Measurements from ENCODE around the gene WEE2.
"Not testable (repeated sequence)": the region's sequence is repeated elsewhere in the genome, so short reads cannot be mapped to it uniquely, and the experiment has no call there.

The WEE2 gene

DNA sequence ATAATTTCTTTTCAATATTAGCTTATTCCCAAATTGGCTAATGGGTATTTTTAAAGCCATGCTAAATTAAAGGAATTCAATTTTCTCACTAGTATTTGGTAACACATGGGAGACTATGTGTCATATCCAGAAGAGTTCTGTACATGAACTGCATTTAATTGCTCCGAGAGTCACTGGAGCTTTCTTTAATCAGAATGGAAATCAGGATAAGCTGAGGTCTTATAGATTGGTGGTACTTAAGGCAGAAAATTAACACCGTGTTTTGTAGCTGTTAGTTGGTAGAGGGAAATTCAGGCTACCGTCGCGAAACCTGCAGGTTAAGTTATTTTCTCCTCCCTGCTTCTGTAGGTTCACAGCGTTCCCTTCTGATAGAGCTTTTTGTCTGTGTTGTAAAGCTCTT, at the start of gene WEE2:
TSS of gene WEE2 (plus strand) at position 3 of the 400 bp plus-strand sequence. CDS start 406 bp downstream, outside the sequence.
- no peak for DNase-seq (ENCODE audit: low read depth)

DNA sequence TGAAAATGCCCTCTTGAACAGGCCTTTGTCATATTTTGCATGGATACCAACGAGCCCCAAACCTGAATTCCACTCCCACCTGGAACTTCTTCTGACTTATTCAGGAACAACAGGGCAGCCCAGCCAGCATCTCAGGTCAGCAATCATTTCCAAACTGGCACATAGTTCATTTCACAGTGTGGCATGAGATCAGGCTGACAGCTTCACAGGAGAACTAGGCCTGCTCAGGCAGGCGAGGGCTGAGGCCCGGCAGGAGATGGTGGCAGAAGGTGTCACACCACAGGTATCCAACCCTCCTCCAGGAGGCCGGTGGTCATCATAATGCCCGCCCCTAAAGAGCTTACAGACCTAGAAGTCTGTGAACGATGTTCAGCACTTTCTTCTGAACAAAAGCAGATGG, 48.7 kb upstream of the WEE2 start:
- no peak for DNase-seq (ENCODE audit: low read depth)

DNA sequence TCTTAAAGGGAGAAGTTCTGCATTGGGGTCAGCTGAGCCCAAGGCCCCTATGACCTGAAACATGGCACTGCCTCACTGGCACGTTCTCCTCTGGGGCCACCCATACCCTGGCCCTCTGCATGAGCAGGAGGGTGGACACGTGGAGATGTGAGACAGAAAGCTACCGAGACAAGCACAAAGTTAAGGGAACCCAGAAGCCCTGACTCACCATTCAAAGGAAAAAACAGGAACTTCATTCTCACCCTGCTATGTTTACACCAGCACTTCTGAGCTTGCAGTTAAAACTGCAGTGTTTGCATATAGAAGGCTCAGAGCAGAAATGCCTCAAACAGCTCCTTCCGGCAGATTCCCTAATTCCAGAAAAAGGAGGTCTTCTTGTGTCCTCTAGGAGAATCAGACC, 47.9 kb upstream of the WEE2 start:
- DNase-seq (ENCODE audit: low read depth) = no peak

DNA sequence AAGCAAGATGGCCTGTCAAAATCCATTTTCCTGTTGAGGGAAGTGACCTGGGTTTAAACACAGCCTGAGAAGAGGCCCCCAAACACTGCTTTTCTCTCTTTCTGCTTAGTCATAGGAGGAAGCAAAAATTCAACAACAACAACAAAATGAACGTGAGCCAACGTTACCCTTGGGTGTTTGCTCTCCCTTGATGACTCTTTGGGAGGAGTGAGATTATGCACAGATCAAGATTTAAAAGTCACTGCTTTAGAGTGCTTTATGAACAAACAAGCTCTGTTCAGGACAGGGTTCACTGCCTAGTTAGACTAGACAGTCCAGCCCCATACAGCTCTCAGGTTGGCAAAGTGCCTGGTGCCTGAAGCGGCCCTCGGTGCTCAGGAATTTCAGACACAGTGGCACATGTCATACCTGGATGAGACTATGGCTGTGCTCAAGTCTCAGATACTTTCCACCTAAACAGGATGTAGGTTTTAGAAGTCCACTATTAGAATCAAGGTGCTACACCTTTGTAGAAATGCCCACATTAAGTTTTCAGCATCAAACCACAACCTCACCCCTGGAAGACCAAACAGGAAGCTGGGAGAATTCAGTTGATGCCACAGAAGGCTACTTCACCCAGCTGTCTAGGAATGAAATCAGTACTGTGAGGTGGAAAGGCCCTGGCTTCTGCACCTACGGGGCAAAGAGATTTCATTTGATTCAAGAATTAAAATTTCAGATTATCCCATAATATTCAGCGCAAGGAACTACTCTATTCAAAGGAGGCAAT, 44.9 kb upstream of the WEE2 start:
- DNase-seq (ENCODE audit: low read depth) = no peak

DNA sequence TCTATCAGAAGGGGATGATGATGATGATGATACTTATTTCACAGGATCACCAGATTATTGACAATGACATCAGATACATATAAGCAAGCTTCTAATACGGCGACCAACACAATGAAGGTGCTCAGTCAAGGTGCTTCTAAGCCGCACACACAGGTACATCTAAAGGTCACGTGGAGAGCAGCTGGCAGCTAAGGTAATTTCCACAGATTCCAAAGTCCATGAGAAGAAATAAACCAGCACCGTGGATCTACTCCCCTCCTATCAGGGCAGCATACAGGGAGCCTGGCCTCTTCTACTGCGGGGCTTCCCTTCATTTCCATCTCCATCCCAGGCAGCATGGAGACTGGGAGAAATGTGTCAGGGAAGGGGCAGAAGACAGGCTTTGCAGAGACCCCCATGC, 43.7 kb upstream of the WEE2 start:
- DNase-seq (ENCODE audit: low read depth) = no peak

DNA sequence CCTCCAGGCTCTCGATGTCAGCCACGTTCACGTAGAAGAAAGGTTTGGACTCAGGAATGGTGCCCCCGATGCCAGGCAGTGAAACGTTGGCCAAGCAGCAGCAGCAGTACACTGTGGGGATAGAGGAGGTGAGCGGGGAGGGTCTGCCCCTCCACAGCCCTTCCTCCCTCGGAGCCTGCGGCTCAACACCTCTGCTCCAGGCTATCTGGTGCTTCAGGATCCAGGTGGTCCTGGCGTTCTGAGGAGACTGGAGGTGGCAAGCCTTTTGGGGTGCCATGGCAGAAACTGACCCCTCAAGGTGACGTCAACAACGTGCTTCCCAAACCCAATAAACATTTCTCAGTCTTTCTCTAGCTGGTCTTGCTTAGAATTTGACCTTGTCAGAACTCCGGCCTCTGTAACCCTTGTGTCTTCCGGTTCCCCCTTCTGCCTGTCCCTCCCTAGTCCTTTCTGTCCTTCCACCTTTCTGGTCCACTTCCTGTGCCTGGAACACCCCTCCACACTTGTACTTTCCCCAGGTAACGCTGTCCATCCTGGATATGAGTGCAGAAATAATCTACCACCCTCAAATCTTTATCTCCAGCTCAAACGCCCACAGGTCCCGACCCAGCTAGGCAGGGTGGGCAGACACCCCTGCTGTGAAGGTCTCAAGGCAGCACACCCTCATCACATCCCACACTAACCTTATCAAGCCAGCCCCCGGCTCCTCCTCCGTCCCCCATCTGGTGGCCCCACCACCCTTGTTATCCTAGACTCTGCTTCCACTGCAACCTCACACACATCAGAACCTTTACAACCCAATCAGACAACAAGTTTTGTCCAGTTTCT, 42.7 kb upstream of the WEE2 start:
- DNase-seq (ENCODE audit: low read depth) = no peak

DNA sequence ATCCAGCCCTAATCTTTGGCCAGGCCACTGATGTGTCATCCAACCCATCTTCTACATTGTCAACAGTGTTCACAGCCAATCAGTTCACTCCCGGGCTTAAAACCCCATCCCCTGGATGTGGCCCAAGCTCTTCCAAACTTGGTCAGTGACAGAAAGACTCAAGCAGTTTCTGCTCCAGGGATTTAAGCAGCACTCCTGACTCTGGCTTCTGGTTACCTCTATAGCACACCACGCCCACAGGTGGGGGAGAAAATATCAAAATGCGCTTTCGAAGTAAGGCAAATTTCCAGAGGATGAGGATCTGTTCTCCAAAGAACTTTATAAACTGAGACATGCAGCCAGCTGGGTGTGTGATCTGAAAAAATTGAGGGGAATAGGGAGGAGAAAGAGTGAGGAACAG, 42.1 kb upstream of the WEE2 start:
- no peak for DNase-seq (ENCODE audit: low read depth)

DNA sequence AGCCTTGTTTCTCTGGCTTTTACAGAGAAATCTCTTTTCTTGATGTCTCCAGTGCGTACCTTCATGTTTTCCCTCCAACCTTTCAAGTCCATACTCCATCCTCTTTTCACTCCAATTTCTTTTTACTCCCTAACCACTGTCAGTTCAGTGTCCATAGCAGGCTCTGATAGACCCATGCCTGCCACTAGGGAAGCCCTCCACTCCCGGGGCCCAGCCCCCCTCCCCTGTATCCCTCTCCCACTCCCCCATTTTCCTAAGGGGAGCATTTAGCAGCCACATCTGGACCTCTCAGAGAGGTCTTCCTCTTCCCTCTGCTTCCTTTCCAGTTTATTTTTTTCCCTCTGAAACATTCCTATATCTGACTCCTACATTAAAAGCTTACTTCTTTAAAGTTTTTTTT, 39.3 kb upstream of the WEE2 start:
- no peak for DNase-seq (ENCODE audit: low read depth)

DNA sequence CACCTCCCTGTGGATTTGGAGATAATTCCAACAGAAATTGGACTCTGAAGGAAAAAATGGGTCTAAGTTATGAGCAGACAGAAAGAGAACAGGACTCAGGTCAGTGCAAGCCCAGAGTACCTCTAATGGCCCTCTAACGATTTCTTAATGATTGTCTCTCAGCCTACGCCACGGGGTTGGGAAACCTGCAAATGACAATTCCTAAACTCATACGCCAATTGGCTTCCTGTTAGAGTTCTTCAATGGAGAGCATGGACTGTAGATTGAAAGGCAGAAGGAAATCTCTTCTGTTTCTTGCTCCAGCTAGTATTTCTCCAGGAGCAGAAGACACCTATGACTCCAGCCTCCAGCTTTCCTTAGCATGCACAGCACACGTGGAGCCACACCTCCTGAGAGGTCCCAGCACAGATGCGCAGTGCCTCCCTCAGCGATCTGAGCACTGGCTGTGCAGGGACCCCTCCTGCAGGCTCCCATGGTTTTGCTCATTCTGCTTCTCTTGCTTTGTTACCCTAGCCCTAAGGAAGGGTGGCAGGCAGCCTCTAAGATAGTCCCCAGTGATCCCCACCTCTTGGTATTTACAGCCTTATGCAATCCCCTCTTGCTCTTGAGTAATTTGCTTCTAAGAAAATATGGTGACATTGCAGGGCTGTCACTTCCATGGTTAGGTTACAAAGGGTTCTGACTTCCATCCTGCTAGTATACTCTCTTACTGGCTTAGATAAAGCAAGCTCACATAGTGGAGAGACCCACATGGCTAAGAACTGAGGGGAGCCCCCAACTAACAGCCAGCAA, 36.3 kb upstream of the WEE2 start:
- no peak for DNase-seq (ENCODE audit: low read depth)

DNA sequence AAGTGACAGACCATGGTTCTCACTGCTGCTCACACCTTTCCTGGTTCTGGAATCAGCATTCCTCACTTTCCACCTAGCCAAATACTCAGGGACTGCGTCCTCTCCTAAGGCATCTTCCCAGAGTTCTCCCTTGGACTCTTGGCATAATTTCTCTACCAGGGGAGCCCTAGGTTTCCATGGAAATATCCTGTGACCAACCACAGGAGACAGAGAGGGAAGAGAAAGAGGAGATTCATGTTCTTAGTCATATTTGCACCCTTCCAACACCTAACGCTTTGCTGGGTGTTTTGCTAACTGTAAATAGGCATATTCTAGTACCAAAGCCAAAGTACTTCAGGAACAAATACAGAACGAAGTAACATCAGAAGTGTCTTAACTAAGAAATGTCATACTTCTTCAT, 34.8 kb upstream of the WEE2 start:
- DNase-seq (ENCODE audit: low read depth) = no peak

DNA sequence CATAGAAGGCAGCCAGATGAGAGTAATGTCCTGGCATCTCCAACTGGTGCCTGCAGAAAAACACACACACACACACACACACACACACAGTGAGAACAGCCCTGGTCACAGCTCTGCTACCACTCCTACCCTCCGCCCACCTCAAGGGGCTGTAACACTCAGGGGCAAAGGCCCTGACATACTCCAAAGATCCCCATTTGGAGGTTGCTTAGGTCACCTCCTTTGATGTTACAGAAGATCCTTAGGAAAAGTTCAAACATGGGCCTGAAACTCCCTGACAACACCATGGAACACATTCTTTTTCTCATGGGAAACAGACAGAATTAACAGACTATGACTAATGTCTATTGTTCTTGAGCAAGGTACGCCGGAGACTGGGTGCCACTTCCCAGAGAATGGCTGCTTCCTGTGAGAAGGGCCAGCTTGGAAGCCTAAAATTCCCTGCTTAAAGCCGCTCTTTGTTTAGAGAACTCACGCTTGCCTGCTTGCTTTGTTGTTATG, 33.9 kb upstream of the WEE2 start:
- DNase-seq (ENCODE audit: low read depth) = no peak

DNA sequence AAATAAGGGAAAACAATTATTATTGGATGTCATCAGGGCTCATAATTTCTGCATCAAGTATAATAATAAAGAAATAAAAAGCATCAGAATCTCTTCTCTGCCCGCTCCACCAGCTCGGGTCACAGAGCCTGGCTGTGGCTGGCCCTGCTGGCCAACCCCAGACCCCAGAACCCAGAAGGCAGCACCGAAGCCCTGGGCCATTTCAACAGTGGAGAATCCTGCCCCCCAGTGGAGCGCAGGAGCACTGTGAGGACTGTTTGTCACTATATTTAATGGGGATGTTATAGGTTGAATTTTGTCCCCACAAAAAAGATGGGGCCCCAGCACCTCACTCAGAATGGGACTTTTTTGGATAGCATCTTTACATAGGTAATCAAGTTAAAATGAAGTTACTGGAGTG, 33.5 kb upstream of the WEE2 start:
- DNase-seq (ENCODE audit: low read depth) = no peak

DNA sequence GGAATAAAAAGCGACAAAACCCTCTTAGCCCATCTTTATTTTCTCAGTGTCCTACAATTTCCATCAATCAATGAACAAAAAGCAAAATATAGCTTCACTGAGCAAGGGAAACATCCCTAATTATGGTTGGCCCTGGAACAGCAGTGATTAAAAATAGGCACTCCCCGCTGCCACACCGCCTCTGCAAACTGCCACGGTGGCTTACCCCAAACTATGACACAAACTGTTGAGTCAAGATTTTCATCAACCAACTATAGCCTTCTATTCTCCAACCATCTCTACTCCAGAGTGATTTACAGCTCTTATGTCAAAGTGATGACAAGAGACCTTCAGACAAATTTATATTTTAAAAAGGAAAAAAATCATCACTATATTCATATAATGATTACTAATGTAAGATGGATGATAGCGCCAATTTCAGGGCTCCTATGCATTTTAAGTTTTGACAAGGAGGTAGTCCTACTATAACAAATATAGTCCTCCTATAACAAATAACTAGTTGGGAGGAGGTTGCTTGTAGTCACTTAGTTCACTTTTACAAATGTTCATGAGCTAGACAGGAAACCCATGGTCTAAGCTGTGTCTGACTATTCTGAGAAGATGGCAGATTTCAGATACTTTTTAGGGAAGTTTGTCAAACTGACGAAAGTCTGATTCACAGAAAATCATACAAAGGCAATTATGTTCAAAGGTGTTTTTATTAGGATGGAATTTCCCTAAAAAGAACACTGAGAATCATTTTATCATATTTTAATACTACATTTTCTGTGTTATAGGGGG, 32.5 kb upstream of the WEE2 start:
- no peak for DNase-seq (ENCODE audit: low read depth)

DNA sequence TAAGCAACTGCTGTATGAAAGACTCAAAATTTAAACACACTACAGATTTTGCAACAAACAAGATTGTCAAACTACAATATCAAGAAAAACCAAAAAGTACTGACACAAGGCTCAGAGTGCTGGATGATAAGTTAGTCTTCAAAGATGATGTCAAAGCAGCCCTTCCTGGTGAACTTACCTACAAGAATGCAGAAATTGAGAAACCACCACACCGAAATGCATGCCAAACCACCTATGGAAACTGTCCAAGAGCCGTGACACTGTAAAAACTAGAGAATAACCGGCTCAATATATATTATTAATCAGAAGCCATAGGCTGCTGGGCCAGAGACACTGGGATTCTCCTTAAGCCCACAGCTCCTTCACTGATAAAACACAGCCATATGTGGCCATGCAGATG, 31.5 kb upstream of the WEE2 start:
- DNase-seq (ENCODE audit: low read depth) = no peak

DNA sequence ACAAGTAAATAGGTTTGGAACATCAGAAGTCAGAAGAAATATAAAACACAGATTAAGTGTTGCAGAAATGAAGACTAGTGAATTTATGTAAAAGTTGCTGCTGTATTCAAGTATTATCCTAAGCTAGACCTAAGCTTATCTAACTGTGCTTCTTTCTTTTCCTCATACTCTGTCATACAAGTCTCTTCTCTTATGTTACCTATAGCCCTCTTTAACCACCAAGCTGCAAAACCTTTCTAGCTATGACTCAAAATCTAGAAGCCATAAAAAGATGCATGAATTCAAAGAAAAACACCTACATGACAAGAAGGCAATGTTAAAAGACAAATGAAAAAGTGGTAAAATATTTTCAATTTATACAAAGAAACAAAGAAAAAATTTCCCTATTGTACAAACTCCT, 29.1 kb upstream of the WEE2 start:
- no peak for DNase-seq (ENCODE audit: low read depth)

DNA sequence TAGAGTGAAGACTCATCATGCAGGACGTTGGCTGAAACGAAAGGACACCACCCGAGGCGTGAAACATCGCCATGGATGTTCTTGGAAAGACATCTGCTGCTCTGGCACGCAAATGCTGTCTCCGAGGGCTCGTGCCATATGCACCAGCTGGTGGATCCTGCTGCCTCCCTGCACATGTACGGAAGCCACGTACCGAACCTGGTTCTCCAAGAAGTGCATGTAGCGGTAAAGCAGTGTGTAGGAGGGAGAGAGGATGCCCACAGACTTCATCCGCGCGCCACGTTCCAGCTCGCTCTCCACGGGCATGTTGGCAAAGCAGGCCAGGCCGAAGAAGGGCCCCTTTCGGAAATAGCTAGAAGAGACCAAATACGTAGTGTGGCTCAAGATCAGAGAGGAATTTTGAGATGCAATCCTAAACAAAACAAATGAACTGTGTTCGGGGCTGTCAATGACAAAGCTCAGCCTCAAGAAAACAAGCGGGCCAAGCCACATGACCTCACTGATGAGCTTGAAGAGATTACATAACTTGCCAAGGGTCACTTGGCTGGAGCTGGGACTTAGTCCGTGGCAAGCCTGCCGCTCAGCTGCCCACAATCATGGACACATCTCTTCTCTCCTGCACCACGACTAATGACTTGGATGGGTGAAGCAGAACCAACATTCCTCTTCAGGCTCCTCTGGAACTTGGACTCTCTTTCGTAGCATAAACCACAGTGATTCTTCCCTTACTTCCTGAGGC, 22.7 kb upstream of the WEE2 start:
- DNase-seq (ENCODE audit: low read depth) = no peak

DNA sequence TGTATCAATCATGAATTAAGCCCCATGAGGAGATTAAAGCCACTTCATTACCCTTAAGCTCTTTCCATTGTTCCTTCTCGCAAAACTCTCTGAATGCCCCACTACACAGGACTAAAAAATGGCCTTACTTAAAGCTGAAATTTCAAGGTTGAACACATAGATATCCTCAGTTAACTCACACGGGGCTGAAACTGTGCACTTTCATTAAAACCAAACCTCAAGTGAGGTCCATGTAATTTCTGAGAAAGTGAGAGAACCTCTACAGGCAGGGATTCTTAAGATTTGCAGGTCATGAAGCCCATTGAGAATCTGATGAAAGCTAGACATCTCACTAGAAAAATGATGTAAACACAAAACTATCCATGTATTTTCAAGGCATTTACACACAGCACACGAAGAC, 22.1 kb upstream of the WEE2 start:
- DNase-seq (ENCODE audit: low read depth) = no peak

DNA sequence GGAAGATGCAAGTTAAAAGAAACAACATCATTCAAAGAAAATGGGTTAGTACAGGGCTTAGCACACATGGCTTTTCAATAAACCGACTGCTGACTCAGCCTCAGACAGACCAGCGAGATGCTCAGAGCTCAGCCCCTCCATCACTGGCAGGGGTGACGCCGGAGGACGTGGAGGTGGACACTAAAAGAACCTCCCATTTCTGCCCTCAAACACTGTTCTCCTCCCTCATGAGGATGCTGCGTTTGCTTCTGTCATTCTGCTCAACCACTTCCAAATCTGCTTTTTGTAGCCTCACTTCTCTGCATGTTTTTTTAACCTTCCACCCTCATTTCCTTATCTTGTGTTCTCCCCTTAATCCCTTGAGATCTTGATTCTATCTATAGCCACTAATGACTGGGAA, 21.5 kb upstream of the WEE2 start:
- DNase-seq (ENCODE audit: low read depth) = no peak

DNA sequence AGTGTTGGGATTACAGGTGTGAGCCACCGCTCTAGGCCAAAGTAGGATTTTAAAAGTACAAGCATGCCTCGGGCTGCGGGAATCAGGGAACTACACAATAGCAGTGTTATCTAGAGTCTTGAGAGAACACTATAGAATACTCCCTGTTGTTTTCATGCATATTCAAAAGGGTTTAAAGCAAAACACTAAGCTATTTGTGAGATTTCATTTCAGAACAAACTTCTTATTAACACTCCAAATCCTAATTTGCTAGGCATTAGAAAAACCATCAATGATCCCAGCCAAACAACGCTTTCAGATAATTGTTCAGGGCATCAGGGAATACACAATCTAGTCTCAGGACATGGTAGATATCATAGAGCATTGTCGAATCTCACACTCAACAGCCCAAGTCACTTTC, 20.1 kb upstream of the WEE2 start:
- DNase-seq (ENCODE audit: low read depth) = no peak

DNA sequence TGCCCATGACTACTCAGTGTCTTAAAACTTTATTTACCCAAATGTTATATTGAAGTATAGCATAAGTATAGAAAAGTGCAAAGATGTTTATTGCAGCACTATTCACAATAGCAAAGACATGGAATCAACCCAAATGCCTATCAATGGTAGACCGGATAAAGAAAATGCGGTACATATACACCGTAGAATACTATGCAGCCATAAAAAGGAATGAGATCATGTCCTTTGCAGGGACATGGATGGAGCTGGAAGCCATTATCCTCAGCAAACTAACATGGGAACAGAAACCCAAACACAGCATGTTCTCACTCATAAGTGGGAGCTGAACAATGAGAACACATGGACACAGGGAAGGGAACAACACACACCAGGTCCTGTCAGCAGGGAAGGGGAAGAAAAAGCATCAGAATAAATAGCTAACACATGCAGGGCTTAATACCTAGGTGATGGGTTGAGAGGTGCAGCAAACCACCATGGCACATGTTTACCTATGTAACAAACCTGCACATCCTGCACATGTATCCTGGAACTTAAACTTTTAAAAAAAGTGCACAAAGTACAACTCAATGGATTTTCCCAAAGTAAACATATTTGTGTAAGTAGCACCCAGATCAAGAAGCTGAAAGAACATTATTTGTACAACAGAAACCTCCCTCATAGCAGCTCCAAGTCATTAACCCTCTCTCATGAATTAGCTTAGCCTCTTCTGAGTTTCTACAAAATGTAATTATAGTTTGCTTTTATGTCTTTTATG, 18.9 kb upstream of the WEE2 start:
- not testable (repeated sequence) for DNase-seq (ENCODE audit: low read depth)

All from stimulated activated CD8-positive, alpha-beta memory T cell treated with anti-CD3 and anti-CD28 coated beads, Interleukin-4, amount 100 ng/mL, for 24 hours (primary cell).